AG10803 (cell line): Measurements from ENCODE around the gene KRT80.

ENCODE experiments used
- DNase-seq: peaks from one replicate; pipeline ENCODE4 v3.0.0; 2010; ENCODE audit warnings: low read depth
- H3K4me3 ChIP-seq: 2 replicates; pipeline ENCODE4 v1.5.1; 2011; ENCODE audit warnings: mild to moderate bottlenecking, low read length, control low read depth
- CTCF ChIP-seq: conservative IDR thresholded peaks from 2 replicates; pipeline ENCODE4 v1.5.1; 2011; ENCODE audit warnings: mild to moderate bottlenecking, low read length, control low read depth, inconsistent platforms

The KRT80 gene

DNA sequence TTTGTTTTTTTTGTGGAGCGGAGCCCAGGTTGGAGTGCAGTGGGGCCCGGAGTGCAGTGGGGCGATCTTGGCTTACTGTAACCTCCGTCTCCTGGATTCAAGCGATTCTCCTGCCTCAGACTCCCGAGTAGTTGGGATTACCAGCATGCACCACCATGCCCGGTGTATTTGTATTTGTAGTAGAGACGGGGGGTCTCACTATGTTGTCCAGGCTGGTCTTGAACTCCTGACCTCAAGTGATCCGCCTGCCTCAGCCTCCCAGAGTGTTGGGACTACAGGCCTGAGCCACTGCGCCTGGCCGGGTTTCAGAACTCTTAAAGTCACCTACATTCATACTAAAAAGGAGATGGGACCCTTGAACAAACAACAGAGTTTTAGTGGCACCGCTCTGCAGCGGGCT is 52.7 kb downstream of the KRT80 start:
- no peak overlapping the region for H3K4me3 ChIP-seq
- TF ChIP-seq CTCF, result no peak
- DNase-seq, result no peak

- H3K4me3 ChIP-seq, result no peak overlapping the region
Observed at GRCh38 chr12:52137746-52138145, 54.1 kb downstream of the KRT80 start.

DNA sequence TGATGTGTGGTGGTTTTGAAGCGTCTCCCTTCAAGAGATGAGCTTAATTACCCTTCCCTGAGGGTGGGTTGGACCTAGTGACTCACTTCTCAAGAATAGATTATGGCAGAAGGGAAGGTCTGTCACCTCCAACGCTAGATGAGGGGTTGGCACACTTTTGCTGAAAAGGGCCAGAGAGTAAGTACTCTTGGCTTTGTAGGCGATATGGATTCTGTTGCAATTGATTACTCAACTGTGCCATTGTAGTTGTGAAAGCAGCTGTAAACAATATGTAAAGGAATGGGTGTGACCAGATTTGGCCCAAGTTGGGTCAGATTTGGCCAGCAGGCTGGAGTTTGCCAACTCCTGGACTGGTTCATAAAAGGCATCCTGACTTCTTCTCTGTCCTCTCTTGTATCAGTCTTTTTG is 59.1 kb downstream of the KRT80 start:
- peak; percentile 76 for DNase-seq
- no peak overlapping the region for H3K4me3 ChIP-seq
- TF ChIP-seq CTCF, result no peak

More at GRCh38 chr12:52137746-52138145, 54.1 kb downstream of the KRT80 start:
- no peak for DNase-seq
- no peak for TF ChIP-seq CTCF

- no peak for DNase-seq
- no peak for TF ChIP-seq CTCF
- H3K4me3 ChIP-seq, result no peak overlapping the region
Observed at GRCh38 chr12:52130711-52131110, 61.1 kb downstream of the KRT80 start.

- TF ChIP-seq CTCF, result no peak
- no peak for DNase-seq
- H3K4me3 ChIP-seq, result no peak overlapping the region
Observed at GRCh38 chr12:52127683-52128450, 63.9 kb downstream of the KRT80 start.

DNA sequence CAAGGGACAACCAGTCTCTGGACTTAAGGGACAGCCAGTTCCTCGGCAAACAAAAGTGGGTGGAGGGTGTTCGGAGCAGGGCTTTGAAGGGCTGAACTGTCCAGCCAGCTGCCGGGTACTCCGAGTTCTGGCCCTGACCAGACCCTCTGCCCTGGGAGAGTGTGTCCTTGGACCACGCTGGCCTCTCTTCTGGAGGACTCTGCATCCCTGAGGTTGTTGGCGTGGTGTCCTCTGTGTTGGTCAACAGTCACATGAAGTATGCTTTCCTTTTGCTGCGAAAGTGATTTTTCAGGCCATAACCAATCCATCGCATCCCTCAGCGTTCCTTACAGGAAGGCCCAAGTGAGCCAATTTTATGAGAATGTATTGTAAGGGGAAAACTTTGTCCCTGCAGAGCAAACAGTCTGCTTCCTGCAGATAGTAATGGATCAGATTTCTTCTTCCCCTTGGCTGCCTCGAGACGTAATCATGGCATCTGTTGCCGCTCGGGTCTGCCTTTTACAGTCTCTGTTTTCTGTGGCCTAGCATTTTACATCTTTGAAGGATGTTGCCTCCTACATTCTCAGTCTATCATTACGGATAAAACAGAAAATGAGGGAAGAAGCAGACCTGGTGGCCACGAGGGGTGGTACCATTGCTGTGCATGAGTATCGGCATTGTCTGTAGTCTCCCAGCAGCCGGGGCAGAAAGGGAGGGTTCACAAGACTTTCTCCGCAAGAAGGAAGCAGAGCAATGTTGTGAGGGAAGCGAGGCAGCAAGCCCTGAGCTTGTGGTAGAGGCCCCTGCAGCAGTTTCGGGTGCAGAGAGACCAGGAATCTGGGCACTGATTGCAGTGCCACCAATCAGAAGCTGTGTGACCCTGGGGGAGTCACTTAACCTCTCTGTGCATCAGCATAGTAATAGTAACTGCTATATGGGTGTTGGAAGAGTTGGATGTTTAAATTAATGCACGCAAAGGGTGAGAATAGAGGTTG is 64.9 kb downstream of the KRT80 start:
- H3K4me3 ChIP-seq, result no peak overlapping the region
- no peak for DNase-seq
- no peak for TF ChIP-seq CTCF
